ENCODE data around the gene SNUPN.

GRCh38 chr15:75636026-75636425 is 10.5 kb upstream of the SNUPN start:
- TF ChIP-seq POLR2A (IDR thresholded peaks at IDR 0.05) (no peak), CTCF (IDR thresholded peaks at IDR 0.05) (no peak)
